Right atrium auricular region (tissue), 2 donors: ENCODE measurements around the gene COBL. TPM values are rescaled to one million over a fixed set of nuclear protein-coding genes. Genes with fewer than 3 reads are reported as not detected.

ENCODE experiments used
- DNase-seq: peaks from one replicate; pipeline ENCODE4 v3.0.0-alpha.2; 2019; ENCODE audit warnings: low spot score
- H3K27ac ChIP-seq, 2 donors: fragments of 200-600 bp; sonication (generic); 1 replicate in 1 of 2; 2 replicates in 1 of 2; pipeline ENCODE4 v1.5.1; 2016 to 2019
- H3K27me3 ChIP-seq, 2 donors: fragments of 200-600 bp; sonication (generic); one replicate each; pipeline versions ENCODE4 v1.5.1 to v1.6.0; 2017 to 2019
- H3K36me3 ChIP-seq: fragments of 200-600 bp; sonication (generic); one replicate; pipeline ENCODE4 v1.5.1; 2016
- H3K4me1 ChIP-seq, 2 donors: fragments of 200-600 bp; sonication (generic); one replicate each; pipeline versions ENCODE4 v1.5.1 to v1.6.0; 2017 to 2019
- H3K4me3 ChIP-seq, 2 donors: fragments of 200-600 bp; sonication (generic); 1 replicate in 1 of 2; 2 replicates in 1 of 2; pipeline ENCODE4 v1.5.1; 2017 to 2019; ENCODE audit warnings: mild to moderate bottlenecking in 1 of 2, moderate library complexity in 1 of 2
- H3K9me3 ChIP-seq, 2 donors: fragments of 200-600 bp; sonication (generic); one replicate each; pipeline ENCODE4 v1.5.1; 2019
- total RNA-seq, 2 donors: library from RNA; depleted of rRNA; stranded (reverse); fragments of >200 nt; gene quantifications; one replicate each; pipeline ENCODE4 v1.1.0, GENCODE V29; 2016
- TF ChIP-seq, protein P1 (sequence below), 2 donors: fragments of 200-600 bp; sonication (generic); IDR thresholded peaks; one replicate each; pipeline ENCODE4 v1.5.1; 2019; ENCODE audit warnings: antibody characterized with exemption in 2 of 2

Gene COBL
- total RNA-seq, 2 donors from 2014 or later = 26.3 to 31.4 TPM

DNA sequence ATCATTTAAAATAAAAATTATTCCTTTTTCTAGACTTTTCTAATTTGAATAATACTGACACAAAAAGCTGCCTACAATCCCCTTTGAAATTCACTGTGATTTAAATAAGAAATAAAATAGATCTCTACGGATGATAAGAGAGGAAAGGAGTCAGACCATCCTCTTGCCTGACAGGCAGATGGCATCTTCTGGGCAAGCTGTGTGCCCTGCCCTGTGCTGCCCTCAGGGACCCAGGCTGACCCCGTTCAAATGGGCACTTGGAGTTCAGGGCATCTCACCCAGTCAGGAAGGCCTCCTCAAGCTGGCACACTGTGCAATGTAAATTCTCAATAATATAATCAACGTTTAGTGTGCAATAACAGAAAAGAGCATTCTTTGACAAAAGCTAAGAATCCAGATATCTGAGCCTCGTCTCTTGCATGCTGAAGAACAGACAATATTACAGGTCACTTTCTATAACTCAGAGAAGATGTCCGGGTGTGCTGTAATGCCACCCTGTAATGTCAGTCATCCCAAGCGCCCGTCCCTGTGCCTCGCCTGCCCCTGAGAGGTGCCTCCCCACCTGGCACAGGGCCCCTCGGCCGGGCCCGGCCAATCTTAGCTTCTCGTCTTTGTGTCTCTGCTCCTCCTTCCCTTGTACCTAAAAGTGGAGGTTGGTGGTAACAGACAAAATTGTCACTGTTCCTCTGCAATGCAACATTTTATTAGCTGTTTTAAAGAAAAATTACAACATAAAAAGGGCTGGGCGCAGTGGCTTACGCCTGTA is 263.3 kb downstream of the COBL start:
- TF ChIP-seq, protein P1, sequence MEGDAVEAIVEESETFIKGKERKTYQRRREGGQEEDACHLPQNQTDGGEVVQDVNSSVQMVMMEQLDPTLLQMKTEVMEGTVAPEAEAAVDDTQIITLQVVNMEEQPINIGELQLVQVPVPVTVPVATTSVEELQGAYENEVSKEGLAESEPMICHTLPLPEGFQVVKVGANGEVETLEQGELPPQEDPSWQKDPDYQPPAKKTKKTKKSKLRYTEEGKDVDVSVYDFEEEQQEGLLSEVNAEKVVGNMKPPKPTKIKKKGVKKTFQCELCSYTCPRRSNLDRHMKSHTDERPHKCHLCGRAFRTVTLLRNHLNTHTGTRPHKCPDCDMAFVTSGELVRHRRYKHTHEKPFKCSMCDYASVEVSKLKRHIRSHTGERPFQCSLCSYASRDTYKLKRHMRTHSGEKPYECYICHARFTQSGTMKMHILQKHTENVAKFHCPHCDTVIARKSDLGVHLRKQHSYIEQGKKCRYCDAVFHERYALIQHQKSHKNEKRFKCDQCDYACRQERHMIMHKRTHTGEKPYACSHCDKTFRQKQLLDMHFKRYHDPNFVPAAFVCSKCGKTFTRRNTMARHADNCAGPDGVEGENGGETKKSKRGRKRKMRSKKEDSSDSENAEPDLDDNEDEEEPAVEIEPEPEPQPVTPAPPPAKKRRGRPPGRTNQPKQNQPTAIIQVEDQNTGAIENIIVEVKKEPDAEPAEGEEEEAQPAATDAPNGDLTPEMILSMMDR (IDR thresholded peaks at IDR 0.05) = no peak
- H3K27me3 ChIP-seq = no peaks in the 10 kb centered on the region
- no peak overlapping the region for H3K27ac ChIP-seq
- no peak overlapping the region for H3K4me3 ChIP-seq
- H3K9me3 ChIP-seq = no peaks in the 10 kb centered on the region
- no peaks in the 10 kb centered on the region for H3K36me3 ChIP-seq
- DNase-seq = no peak
- peaks cover 0 to 13% of the 10 kb centered on the region in 2 donors for H3K4me1 ChIP-seq

DNA sequence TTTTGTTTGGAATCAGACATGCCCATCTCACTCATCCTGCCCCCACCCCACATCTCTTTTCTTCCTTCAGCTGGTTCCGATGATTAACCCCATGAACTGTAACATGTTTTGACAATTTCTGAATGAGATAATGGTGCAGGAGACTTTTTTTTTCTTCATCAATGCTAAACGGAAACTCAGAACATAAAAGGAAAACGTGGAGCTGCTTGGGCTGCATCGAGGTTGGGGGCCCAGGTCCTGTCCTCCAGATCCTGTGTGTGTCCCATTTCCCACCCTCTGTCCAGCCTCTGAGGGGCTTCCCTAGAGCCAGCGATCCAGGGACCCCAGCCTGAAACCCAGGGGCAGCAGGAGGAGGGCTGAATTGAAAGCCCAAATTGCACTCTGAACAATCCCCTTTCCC is 270.1 kb downstream of the COBL start:
- H3K9me3 ChIP-seq = no peaks in the 10 kb centered on the region
- H3K36me3 ChIP-seq = no peaks in the 10 kb centered on the region
- H3K27me3 ChIP-seq = no peaks in the 10 kb centered on the region
- H3K4me1 ChIP-seq = no peaks in the 10 kb centered on the region
- TF ChIP-seq, protein P1 (IDR thresholded peaks at IDR 0.05) = no peak
- H3K4me3 ChIP-seq = no peak overlapping the region
- H3K27ac ChIP-seq = no peak overlapping the region
- no peak for DNase-seq

DNA sequence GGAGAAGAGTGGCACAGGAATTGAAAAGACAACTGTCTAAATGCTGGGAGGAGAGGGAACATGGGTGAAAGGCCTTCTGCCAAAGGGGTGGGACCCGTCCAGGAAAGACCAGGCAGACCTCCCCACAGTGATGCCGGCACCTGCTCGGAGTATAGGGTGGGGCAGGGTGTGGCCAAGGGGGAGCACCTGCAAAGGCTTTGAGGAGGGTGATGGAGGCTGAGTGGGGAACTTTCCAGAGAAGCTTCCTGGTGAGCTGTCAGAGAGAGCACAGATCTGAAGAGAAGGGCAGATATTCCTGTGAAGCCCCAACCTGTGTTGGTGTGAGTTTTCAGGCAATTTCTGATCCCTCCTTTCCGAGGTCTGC is 270.5 kb downstream of the COBL start:
- Histone ChIP-seq H3K36me3 (no peaks in the 10 kb centered on the region), H3K4me1 (no peaks in the 10 kb centered on the region)

DNA sequence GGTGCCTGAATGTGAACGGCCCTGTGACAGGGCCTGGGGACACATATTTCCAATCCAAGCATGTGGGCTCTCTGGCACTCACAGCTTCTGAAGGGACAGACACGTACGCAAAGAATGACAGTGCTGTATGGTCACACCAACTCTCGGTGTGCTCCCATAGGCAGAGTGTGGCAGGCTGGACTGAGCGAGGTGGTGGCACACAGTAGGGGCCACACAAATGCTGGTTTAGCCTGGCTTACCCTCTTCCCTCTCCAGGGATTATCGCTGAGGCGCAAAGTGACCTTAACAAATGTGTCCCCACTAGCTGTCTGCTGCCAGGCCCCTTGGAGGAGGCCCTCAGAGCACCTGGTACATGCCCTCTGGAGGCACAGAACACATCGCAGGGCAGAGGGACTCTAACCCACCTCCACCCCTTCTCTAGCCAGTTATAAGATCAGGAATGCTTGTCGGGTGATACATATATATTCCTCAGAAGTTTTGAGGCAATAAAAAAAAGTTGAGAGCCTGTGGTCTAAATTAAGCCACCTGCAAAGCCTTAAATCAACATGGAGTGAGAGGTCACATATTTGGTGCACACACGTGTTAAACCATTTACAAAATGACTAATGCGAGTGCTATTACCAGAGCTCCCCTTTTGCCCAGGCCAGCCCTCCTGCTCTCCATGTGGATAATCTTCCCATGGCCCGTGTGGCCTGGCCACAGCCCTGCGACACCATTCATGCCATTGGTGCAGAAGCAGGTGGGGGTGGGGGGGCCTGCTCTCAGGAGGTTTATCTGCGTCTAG is 271.1 kb downstream of the COBL start:
- Histone ChIP-seq H3K36me3 (no peaks in the 10 kb centered on the region), H3K4me1 (no peaks in the 10 kb centered on the region), H3K27me3 (no peaks in the 10 kb centered on the region), H3K4me3 (no peak overlapping the region), H3K27ac (no peak overlapping the region), H3K9me3 (no peaks in the 10 kb centered on the region)
- TF ChIP-seq, protein P1 (IDR thresholded peaks at IDR 0.05) = no peak
- DNase-seq = peak; percentile 23

More for the DNA sequence above, 270.5 kb downstream of the COBL start:
- H3K27ac ChIP-seq = no peak overlapping the region
- no peak for DNase-seq
- H3K4me3 ChIP-seq = no peak overlapping the region
- H3K27me3 ChIP-seq = no peaks in the 10 kb centered on the region
- TF ChIP-seq, protein P1 (IDR thresholded peaks at IDR 0.05) = no peak
- H3K9me3 ChIP-seq = no peaks in the 10 kb centered on the region

DNA sequence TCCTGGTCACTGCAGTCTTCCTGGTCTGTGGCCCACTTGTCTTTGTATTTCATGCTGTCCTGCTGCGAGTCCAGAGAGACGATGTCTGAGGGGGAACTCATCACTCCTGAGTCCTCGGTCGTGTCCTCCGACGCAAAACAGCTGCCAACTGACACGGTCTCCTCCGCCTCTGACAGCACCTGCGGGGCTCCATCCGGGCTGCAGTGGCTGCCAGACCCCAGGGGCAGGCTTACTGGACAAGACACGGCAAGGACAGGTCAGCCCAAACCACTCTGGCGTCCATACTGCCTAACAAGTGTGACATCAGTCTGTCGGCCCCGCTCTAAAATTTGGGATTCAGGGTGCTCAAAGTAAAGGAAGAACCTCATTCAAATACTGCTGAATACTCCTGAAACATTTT is 273.1 kb downstream of the COBL start:
- H3K27me3 ChIP-seq = no peaks in the 10 kb centered on the region
- no peak overlapping the region for H3K4me3 ChIP-seq
- H3K36me3 ChIP-seq = no peaks in the 10 kb centered on the region
- no peaks in the 10 kb centered on the region for H3K4me1 ChIP-seq
- TF ChIP-seq, protein P1 (IDR thresholded peaks at IDR 0.05) = no peak
- H3K27ac ChIP-seq = no peak overlapping the region
- H3K9me3 ChIP-seq = no peaks in the 10 kb centered on the region
- no peak for DNase-seq
